Effector CD4-positive, alpha-beta T cell (primary cell): ENCODE measurements around the gene TMEM269.
A peak's percentile ranks its signal among the peaks of the same experiment; 100 is the strongest.

ENCODE experiments used
- DNase-seq: peaks from one replicate; pipeline ENCODE4 v3.0.0-alpha.2; 2020

Gene TMEM269

GRCh38 chr1:42825036-42825851 lies 40.5 kb downstream of the TMEM269 start:
- DNase-seq: no peak

- DNase-seq: no peak
Measured at GRCh38 chr1:42830631-42831030, 45.8 kb downstream of the TMEM269 start.

GRCh38 chr1:42831273-42831672 lies 46.5 kb downstream of the TMEM269 start:
- DNase-seq: no peak

- no peak for DNase-seq
Measured at GRCh38 chr1:42832641-42833240, 48.0 kb downstream of the TMEM269 start.

GRCh38 chr1:42833981-42834380 lies 49.2 kb downstream of the TMEM269 start:
- no peak for DNase-seq

GRCh38 chr1:42834803-42835202 lies 50.0 kb downstream of the TMEM269 start:
- no peak for DNase-seq

- DNase-seq: no peak
Measured at GRCh38 chr1:42835422-42835821, 50.6 kb downstream of the TMEM269 start.

- no peak for DNase-seq
Measured at GRCh38 chr1:42837709-42838108, 52.9 kb downstream of the TMEM269 start.

- no peak for DNase-seq
Measured at GRCh38 chr1:42838482-42839190, 53.8 kb downstream of the TMEM269 start.

GRCh38 chr1:42841010-42841409 lies 56.2 kb downstream of the TMEM269 start:
- DNase-seq: no peak

GRCh38 chr1:42841440-42842147 lies 56.8 kb downstream of the TMEM269 start:
- no peak for DNase-seq

- no peak for DNase-seq
Measured at GRCh38 chr1:42844592-42845140, 59.9 kb downstream of the TMEM269 start.

- no peak for DNase-seq
Measured at GRCh38 chr1:42845193-42845592, 60.4 kb downstream of the TMEM269 start.

- no peak for DNase-seq
Measured at GRCh38 chr1:42845866-42846256, 61.1 kb downstream of the TMEM269 start.

- peak; percentile 88 for DNase-seq
Measured at GRCh38 chr1:42846257-42847110, 61.7 kb downstream of the TMEM269 start, which contains the start of gene ZNF691. ZNF691 (plus strand) TSS chr1:42846613; CDS start chr1:42849659, 3,046 bp downstream.

GRCh38 chr1:42847111-42847595 lies 62.4 kb downstream of the TMEM269 start:
- DNase-seq: no peak

- no peak for DNase-seq
Measured at GRCh38 chr1:42847721-42848460, 63.1 kb downstream of the TMEM269 start.

- no peak for DNase-seq
Measured at GRCh38 chr1:42848823-42849537, 64.2 kb downstream of the TMEM269 start.

GRCh38 chr1:42849944-42850343 lies 65.2 kb downstream of the TMEM269 start:
- DNase-seq: no peak
